ENCODE measurements around the gene GUCY2F. TPM values are rescaled to one million over a fixed set of nuclear protein-coding genes. Genes with fewer than 3 reads are reported as not detected.

The GUCY2F gene
- total RNA-seq, 2 experiments from 2014 or later, result not detected

DNA sequence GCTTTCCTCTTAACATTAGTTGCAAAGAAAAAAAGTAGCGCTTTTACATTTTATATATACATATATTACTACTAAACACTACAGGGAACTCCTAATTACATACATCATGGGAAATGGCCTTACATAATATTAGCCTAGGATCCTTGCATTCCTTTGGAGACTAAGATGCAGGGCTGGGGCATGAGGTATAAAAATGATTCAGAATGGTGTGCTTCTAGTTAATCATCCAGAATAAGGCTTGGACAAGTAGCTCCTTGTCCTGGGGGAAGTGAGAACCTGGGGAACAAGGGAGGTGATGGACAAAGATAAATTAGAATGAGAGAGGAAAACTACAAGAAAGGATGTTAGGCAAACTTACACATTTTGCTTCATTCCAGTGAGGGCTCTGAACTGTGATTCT is 3.0 kb upstream of the GUCY2F start:
- ChIA-PET POLR2A (no interaction called here), CTCF (interaction anchor here (0.9 to 1.8 kb wide), 5 partner anchors 11 to 406 kb away, joined by 3 to 12 read pairs (median 5); no protein-coding TSS in a partner anchor)
- DNase-seq (no peak), ATAC-seq (ENCODE audit: poor library complexity) (no peak)
- H3K4me1 ChIP-seq (ENCODE audit: insufficient read depth, low read length), result no peaks in the 10 kb centered on the region
- H3K27me3 Mint-ChIP-seq, result no peaks in the 10 kb centered on the region
- TF ChIP-seq, protein P1, sequence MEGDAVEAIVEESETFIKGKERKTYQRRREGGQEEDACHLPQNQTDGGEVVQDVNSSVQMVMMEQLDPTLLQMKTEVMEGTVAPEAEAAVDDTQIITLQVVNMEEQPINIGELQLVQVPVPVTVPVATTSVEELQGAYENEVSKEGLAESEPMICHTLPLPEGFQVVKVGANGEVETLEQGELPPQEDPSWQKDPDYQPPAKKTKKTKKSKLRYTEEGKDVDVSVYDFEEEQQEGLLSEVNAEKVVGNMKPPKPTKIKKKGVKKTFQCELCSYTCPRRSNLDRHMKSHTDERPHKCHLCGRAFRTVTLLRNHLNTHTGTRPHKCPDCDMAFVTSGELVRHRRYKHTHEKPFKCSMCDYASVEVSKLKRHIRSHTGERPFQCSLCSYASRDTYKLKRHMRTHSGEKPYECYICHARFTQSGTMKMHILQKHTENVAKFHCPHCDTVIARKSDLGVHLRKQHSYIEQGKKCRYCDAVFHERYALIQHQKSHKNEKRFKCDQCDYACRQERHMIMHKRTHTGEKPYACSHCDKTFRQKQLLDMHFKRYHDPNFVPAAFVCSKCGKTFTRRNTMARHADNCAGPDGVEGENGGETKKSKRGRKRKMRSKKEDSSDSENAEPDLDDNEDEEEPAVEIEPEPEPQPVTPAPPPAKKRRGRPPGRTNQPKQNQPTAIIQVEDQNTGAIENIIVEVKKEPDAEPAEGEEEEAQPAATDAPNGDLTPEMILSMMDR (IDR thresholded peaks at IDR 0.05), result no peak
- H3K4me3 Mint-ChIP-seq, result no peak overlapping the region
- H3K27ac Mint-ChIP-seq, result no peak overlapping the region
- intact Hi-C loops (cut with DNase I, micrococcal nuclease), result loop anchor here (2.0 to 10.0 kb wide), 4 partner anchors 147 to 406 kb away; no protein-coding TSS in a partner anchor
- no peak overlapping the region for H3K4me3 ChIP-seq (ENCODE audit: low read length)
- H3K9me3 Mint-ChIP-seq, result no peaks in the 10 kb centered on the region
- H3K4me1 Mint-ChIP-seq (ENCODE audit: low read depth), result no peaks in the 10 kb centered on the region
- H3K9me3 ChIP-seq (ENCODE audit: control insufficient read depth in 1 of 2, insufficient read depth in 1 of 2, low read length in 2 of 2), result no peaks in the 10 kb centered on the region
- peaks cover 0 to 3% of the 10 kb centered on the region in 2 experiments for H3K27me3 ChIP-seq (ENCODE audit: control insufficient read depth in 1 of 2, insufficient read depth in 2 of 2, low read length in 2 of 2)
- no peaks in the 10 kb centered on the region for H3K36me3 Mint-ChIP-seq (ENCODE audit: low read depth)
- no peaks in the 10 kb centered on the region for H3K36me3 ChIP-seq (ENCODE audit: insufficient read depth, low read length)
- no peak overlapping the region for H3K27ac ChIP-seq (ENCODE audit: low read depth in 1 of 2, low read length in 2 of 2)

DNA sequence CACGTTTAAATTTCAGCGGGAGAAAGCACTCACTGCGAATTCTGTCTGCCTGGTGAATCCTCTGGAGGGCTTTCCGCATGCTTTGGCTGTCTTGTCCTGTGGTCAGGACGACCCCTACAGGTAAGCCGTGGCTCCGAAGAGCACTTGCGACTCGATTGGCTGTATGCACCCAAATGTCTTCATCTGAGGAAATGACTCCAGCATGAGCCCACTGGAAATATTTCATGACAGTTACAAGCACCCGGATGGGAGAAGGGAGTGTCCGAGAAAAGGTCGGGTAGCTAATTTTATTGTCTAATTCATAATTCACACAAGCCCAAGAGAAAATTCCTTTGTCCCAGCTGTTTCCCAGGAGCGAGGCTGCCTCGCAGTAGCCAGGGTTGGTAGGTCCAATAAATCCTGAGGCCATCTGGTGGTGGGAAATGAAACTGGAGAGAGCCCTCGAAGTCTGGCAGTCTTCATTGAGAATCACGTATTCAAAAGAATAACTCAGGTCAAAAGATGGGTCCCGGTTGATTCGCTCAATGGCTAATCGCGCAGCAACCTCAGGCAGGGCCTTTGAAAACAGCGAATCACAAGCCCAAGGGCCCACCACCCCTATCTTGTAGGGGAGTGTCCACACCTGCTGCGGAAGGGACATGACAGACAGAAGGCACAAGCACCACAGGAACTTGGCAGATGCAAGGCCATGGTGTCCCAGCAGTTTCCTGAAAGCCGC is 6.6 kb downstream of the GUCY2F start:
- DNase-seq (peak in 2 of 14 experiments; percentile 5 to 11), ATAC-seq (ENCODE audit: poor library complexity) (no peak)
- ChIA-PET CTCF (interaction anchor here (0.7 kb wide), 1 partner anchor 399 kb away, joined by 3 read pairs; no protein-coding TSS in a partner anchor), POLR2A (no interaction called here)
- H3K9me3 ChIP-seq (ENCODE audit: control insufficient read depth in 1 of 2, insufficient read depth in 1 of 2, low read length in 2 of 2), result no peaks in the 10 kb centered on the region
- TF ChIP-seq, protein P1 (IDR thresholded peaks at IDR 0.05), result peak; percentile 22
- H3K27me3 Mint-ChIP-seq, result no peaks in the 10 kb centered on the region
- no peak overlapping the region for H3K27ac ChIP-seq (ENCODE audit: low read depth in 1 of 2, low read length in 2 of 2)
- H3K36me3 ChIP-seq (ENCODE audit: insufficient read depth, low read length), result no peaks in the 10 kb centered on the region
- peaks cover 6% of the 10 kb centered on the region for H3K4me1 ChIP-seq (ENCODE audit: insufficient read depth, low read length)
- no peaks in the 10 kb centered on the region for H3K36me3 Mint-ChIP-seq (ENCODE audit: low read depth)
- H3K4me3 ChIP-seq (ENCODE audit: low read length), result no peak overlapping the region
- no peaks in the 10 kb centered on the region for H3K27me3 ChIP-seq (ENCODE audit: control insufficient read depth in 1 of 2, insufficient read depth in 2 of 2, low read length in 2 of 2)
- H3K27ac Mint-ChIP-seq, result no peak overlapping the region
- H3K4me3 Mint-ChIP-seq, result no peak overlapping the region
- peaks cover 8% of the 10 kb centered on the region for H3K4me1 Mint-ChIP-seq (ENCODE audit: low read depth)
- no peaks in the 10 kb centered on the region for H3K9me3 Mint-ChIP-seq
- intact Hi-C loops (cut with DNase I, micrococcal nuclease), result no loop called here

DNA sequence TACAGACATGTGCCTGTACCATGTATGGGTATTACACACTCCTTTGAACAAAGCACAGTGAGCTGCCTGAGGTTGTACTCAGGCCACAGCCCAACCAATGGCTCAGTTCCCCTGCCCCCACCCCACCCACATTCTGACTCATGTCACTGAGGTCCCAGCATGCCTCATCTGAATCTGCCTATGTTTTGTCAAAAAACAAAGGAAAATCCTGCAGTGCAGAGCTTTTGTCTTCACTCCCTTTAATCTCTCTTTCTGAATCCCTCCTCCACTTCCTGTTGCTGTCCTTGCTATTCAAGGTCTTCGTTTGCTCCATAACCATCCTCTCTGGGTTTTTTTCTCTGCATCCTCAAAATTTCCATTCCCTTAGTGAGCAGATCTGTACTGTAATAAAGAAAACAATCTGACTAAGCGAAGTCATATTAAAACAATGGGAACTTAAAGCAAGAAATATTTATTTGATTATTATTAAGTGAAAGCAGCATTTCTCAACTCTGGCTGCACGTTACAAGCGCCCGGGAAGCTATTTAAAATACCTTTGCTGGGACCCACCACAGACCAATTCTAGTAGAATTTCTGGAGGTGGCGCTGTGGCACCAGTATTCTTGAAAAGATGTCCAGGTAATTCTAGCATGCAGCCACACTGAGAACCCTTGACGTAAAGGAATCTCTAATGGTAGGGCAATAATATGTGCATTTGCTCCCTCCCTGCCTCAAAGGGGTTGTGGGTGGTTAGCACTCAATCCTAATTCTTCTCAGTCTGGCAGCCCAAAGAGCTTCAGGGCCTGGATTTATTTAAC is 8.7 kb downstream of the GUCY2F start:
- no peak overlapping the region for H3K4me3 Mint-ChIP-seq
- ATAC-seq (ENCODE audit: poor library complexity), result no peak
- peak in 3 of 14 experiments; percentile 2 to 8 (median 6) for DNase-seq
- peaks cover 8% of the 10 kb centered on the region for H3K4me1 Mint-ChIP-seq (ENCODE audit: low read depth)
- TF ChIP-seq, protein P1 (IDR thresholded peaks at IDR 0.05), result no peak
- ChIA-PET POLR2A (no interaction called here), CTCF (interaction anchor here (1.3 to 1.5 kb wide), 2 partner anchors 12 kb away, joined by 3 read pairs; no protein-coding TSS in a partner anchor)
- H3K36me3 ChIP-seq (ENCODE audit: insufficient read depth, low read length), result no peaks in the 10 kb centered on the region
- no peaks in the 10 kb centered on the region for H3K27me3 Mint-ChIP-seq
- no peaks in the 10 kb centered on the region for H3K36me3 Mint-ChIP-seq (ENCODE audit: low read depth)
- H3K27ac Mint-ChIP-seq, result no peak overlapping the region
- H3K9me3 ChIP-seq (ENCODE audit: control insufficient read depth in 1 of 2, insufficient read depth in 1 of 2, low read length in 2 of 2), result no peaks in the 10 kb centered on the region
- peaks cover 6% of the 10 kb centered on the region for H3K4me1 ChIP-seq (ENCODE audit: insufficient read depth, low read length)
- H3K27me3 ChIP-seq (ENCODE audit: control insufficient read depth in 1 of 2, insufficient read depth in 2 of 2, low read length in 2 of 2), result no peaks in the 10 kb centered on the region
- no peak overlapping the region for H3K27ac ChIP-seq (ENCODE audit: low read depth in 1 of 2, low read length in 2 of 2)
- H3K9me3 Mint-ChIP-seq, result no peaks in the 10 kb centered on the region
- intact Hi-C loops (cut with DNase I, micrococcal nuclease), result no loop called here
- H3K4me3 ChIP-seq (ENCODE audit: low read length), result no peak overlapping the region

Data from CD4-positive, alpha-beta T cell (primary cell).